Activated naive CD4-positive, alpha-beta T cell treated with Interleukin-2 at 50 U/mL for 16 hours (primary cell): ENCODE measurements around the gene TECPR1.

Experiments
- DNase-seq: peaks from one replicate; pipeline ENCODE4 v3.0.0-alpha.2; 2020

TECPR1 gene

GRCh38 chr7:98251601-98252424 is at the start of gene TECPR1:
Gene TECPR1, minus strand, starts transcription at chr7:98252232. Its CDS starts 6,086 bp downstream, at chr7:98246146.
- DNase-seq = peak; percentile 91

GRCh38 chr7:98300595-98301372 is 48.8 kb upstream of the TECPR1 start:
- no peak for DNase-seq

GRCh38 chr7:98297626-98298286 is 45.7 kb upstream of the TECPR1 start:
- no peak for DNase-seq

GRCh38 chr7:98296833-98297232 is 44.8 kb upstream of the TECPR1 start:
- no peak for DNase-seq

GRCh38 chr7:98295467-98296192 is 43.6 kb upstream of the TECPR1 start:
- DNase-seq = no peak

- DNase-seq = no peak
Measured at GRCh38 chr7:98294798-98295382, 42.9 kb upstream of the TECPR1 start.

- no peak for DNase-seq
Measured at GRCh38 chr7:98294326-98294725, 42.3 kb upstream of the TECPR1 start.

- no peak for DNase-seq
Measured at GRCh38 chr7:98293746-98294145, 41.7 kb upstream of the TECPR1 start.

- DNase-seq = no peak
Measured at GRCh38 chr7:98293265-98293664, 41.2 kb upstream of the TECPR1 start.

GRCh38 chr7:98291717-98292116 is 39.7 kb upstream of the TECPR1 start:
- no peak for DNase-seq

GRCh38 chr7:98289333-98289875 is 37.4 kb upstream of the TECPR1 start:
- DNase-seq = no peak

GRCh38 chr7:98288064-98288823 is 36.2 kb upstream of the TECPR1 start:
- no peak for DNase-seq

GRCh38 chr7:98287486-98287959 is 35.5 kb upstream of the TECPR1 start:
- no peak for DNase-seq

GRCh38 chr7:98286701-98287485 is 34.9 kb upstream of the TECPR1 start:
- no peak for DNase-seq

- no peak for DNase-seq
Measured at GRCh38 chr7:98286093-98286539, 34.1 kb upstream of the TECPR1 start.

GRCh38 chr7:98285157-98286092 is 33.4 kb upstream of the TECPR1 start:
- DNase-seq = no peak

- DNase-seq = no peak
Measured at GRCh38 chr7:98284335-98285036, 32.5 kb upstream of the TECPR1 start.

GRCh38 chr7:98283887-98284222 is 31.8 kb upstream of the TECPR1 start:
- no peak for DNase-seq
